Measurements from ENCODE around the gene ZNF141. TPM values are rescaled to one million over a fixed set of nuclear protein-coding genes. Genes with fewer than 3 reads are reported as not detected.
"Not testable (repeated sequence)": the region's sequence is repeated elsewhere in the genome, so short reads cannot be mapped to it uniquely, and the experiment has no call there.

Gene ZNF141
- total RNA-seq = 10 to 100 TPM; 22.4 to 24.2 TPM

DNA sequence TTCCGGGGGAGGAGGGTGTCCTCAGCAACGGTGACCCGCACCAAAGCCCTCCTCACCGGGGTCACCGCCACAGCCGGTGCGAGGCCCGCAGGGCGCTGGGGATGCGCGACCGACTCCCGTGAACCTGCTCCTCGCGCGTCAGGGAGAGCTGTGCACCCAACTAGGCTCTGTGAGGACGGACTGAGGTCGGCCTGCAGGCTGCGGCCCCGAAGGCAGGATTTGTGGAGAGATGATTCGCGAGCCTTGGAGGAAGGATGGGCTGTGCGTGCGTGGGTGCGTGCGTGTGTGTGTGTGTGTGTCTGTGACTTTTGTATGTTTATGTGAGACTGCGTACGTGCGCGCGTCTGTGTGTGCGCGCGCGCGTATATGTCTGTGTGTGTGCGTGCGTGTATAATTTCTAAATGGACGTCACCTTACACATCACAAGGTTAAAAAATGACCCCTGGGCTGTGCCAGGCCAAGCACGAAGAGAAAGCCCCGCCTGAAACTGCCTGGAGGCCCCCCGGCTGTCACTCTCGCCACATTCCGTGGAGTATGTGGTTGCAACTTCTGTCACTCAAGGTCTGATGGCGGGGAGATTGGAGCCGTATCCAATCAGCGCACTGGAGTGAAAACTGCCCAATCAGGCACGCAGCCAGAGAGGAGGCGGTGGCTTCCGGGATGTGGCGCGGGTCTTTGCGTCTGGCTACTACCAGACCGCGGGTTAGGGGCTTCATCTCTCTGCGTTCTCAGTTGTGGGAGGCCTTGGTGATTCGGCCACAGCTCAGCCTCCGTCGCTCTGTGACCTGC lies at the start of gene ZNF141:
ZNF141 (plus strand) TSS at position 672 of the 789 bp plus-strand sequence. CDS start 170 bp downstream, outside the sequence.
- peak; percentile 96 for DNase-seq
- intact Hi-C loops (cut with micrococcal nuclease) = loop anchor here (1.0 to 10.0 kb wide), 4 partner anchors 93 to 337 kb away; partner anchors contain the start of genes ATP5ME, MYL5, PIGG and ZNF721
- Mint-ChIP-seq H3K27me3 (no peaks in the 10 kb centered on the region), H3K9me3 (peaks cover 43% of the 10 kb centered on the region), H3K4me1 (ENCODE audit: low read depth) (peaks cover 11% of the 10 kb centered on the region), H3K4me3 (peak within 1 kb of the TSS; percentile 100), H3K36me3 (peaks cover 53% of the 10 kb centered on the region), H3K27ac (peak within 1 kb of the TSS; percentile 100)
- ChIA-PET POLR2A (interaction anchor here (1.0 to 1.9 kb wide), 2 partner anchors 136 to 213 kb away, joined by 6 to 7 read pairs; partner anchors contain the start of gene ZNF718), CTCF (interaction anchor here (0.6 kb wide), 1 partner anchor 162 kb away, joined by 3 read pairs; no protein-coding TSS in a partner anchor)

GRCh38 chr4:288891-289290 lies 48.7 kb upstream of the ZNF141 start:
- Mint-ChIP-seq H3K27ac (no peak overlapping the region), H3K36me3 (peaks cover 7% of the 10 kb centered on the region), H3K27me3 (no peaks in the 10 kb centered on the region), H3K9me3 (peaks cover 37% of the 10 kb centered on the region), H3K4me3 (no peak overlapping the region), H3K4me1 (ENCODE audit: low read depth) (no peaks in the 10 kb centered on the region)
- intact Hi-C loops (cut with micrococcal nuclease) = no loop called here
- no peak for DNase-seq
- ChIA-PET CTCF (no interaction called here), POLR2A (no interaction called here)

DNA sequence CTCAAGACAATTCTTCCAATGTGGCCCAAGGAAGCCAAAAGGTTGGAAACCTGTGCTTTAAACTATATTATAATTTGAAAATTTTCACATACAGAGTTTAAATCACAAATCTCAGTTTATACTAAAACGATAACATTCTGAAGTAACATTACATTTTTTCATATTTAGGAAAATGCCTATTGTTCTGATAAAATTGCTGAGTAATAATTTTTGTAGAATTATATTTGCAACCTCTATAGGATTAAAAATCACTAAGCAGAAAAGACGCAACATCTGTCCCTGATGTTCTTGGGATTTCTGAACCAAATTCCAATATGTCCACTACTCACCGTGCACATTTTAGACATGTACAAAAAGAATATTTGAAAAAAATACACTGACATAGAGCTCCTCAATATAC lies 42.9 kb upstream of the ZNF141 start:
- no peak overlapping the region for H3K27ac Mint-ChIP-seq
- intact Hi-C loops (cut with micrococcal nuclease) = no loop called here
- no peaks in the 10 kb centered on the region for H3K27me3 Mint-ChIP-seq
- H3K4me1 Mint-ChIP-seq (ENCODE audit: low read depth) = no peaks in the 10 kb centered on the region
- no peak for DNase-seq
- ChIA-PET POLR2A (no interaction called here), CTCF (no interaction called here)
- H3K4me3 Mint-ChIP-seq = no peak overlapping the region
- no peaks in the 10 kb centered on the region for H3K36me3 Mint-ChIP-seq
- H3K9me3 Mint-ChIP-seq = peaks cover 17% of the 10 kb centered on the region

DNA sequence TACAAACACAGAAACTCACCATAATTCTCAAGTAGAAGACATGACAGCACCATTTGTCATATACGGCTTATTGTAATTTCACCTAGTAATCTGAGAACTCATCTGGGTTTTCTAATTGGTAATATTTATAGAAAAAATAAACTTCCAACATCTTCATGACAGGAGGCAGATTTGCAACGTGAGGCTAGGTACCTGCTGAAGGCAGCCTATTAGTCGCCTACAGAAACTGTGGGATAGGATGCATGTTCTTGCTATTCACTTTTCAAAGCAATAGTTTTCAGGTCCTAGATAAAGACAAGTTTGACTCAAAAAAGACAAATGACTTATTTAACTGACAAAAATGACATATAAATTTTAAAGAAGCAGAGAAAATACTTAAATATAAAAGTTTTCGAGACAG lies 35.2 kb upstream of the ZNF141 start:
- POLR2A ChIA-PET = no interaction called here
- CTCF ChIA-PET = no interaction called here
- H3K27ac Mint-ChIP-seq = no peak overlapping the region
- intact Hi-C loops (cut with micrococcal nuclease) = no loop called here
- H3K4me1 Mint-ChIP-seq (ENCODE audit: low read depth) = peaks cover 11% of the 10 kb centered on the region
- H3K9me3 Mint-ChIP-seq = peaks cover 31% of the 10 kb centered on the region
- peaks cover 19% of the 10 kb centered on the region for H3K36me3 Mint-ChIP-seq
- H3K27me3 Mint-ChIP-seq = peaks cover 23% of the 10 kb centered on the region
- DNase-seq = no peak
- no peak overlapping the region for H3K4me3 Mint-ChIP-seq

DNA sequence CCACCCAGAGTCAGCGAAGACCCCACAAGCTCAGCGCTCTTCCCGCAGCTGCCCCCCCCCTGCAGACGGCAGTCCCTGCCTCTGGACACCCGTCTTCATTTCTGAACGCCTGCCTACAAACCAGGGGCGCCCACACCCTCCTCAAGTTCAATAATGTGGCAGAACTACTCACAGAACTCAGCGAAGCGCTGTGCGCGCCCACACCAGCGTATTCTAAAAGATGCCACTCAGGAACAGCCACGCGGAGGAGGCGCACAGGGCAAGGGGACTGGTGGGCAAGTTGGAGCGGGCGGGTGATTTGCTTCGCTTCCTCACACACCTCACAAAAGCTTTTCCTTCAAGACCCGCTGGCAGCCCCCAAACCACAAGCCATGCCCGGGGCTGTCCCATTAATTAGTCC lies 33.1 kb upstream of the ZNF141 start:
- Mint-ChIP-seq H3K27me3 (peaks cover 23% of the 10 kb centered on the region), H3K36me3 (peaks cover 20% of the 10 kb centered on the region), H3K4me1 (ENCODE audit: low read depth) (peaks cover 11% of the 10 kb centered on the region), H3K9me3 (peaks cover 43% of the 10 kb centered on the region)
- intact Hi-C loops (cut with micrococcal nuclease); DNase-seq; CTCF ChIA-PET; H3K27ac Mint-ChIP-seq; POLR2A ChIA-PET; H3K4me3 Mint-ChIP-seq: not testable (repeated sequence)

GRCh38 chr4:304969-305680 lies 32.5 kb upstream of the ZNF141 start, which contains the start of gene ZNF732:
ZNF732 (minus strand) TSS chr4:305474; CDS start chr4:305310, 164 bp downstream.
- CTCF ChIA-PET = no interaction called here
- H3K36me3 Mint-ChIP-seq = peaks cover 20% of the 10 kb centered on the region
- peaks cover 11% of the 10 kb centered on the region for H3K4me1 Mint-ChIP-seq (ENCODE audit: low read depth)
- peaks cover 43% of the 10 kb centered on the region for H3K9me3 Mint-ChIP-seq
- H3K27me3 Mint-ChIP-seq = peaks cover 23% of the 10 kb centered on the region
- intact Hi-C loops (cut with micrococcal nuclease) = no loop called here
- no peak for DNase-seq
- POLR2A ChIA-PET = no interaction called here
- no peak within 1 kb of the TSS for H3K27ac Mint-ChIP-seq
- no peak within 1 kb of the TSS for H3K4me3 Mint-ChIP-seq

DNA sequence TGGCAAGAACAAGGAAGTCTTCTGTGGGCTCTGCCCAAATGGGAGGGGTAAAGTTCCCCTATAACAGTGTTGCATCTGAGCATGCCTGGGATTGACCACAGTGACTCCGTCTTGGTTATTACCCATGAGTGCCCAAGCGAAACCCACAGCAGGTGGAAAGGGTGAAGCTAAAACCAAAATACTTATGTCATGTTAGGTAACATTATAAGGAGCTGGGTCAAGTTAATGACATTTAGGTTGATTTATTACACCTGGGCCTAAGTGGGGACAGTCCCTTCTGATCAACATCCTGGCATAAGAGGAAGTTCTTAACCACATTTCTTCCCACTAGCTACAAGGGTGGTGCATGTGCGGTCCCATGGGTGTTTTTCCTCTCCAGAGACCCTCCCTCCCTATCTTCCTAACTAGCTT lies 31.1 kb upstream of the ZNF141 start:
- Mint-ChIP-seq H3K36me3 (peaks cover 25% of the 10 kb centered on the region), H3K4me3 (no peak overlapping the region), H3K27me3 (peaks cover 23% of the 10 kb centered on the region), H3K4me1 (ENCODE audit: low read depth) (peaks cover 11% of the 10 kb centered on the region), H3K27ac (no peak overlapping the region), H3K9me3 (peaks cover 43% of the 10 kb centered on the region)
- intact Hi-C loops (cut with micrococcal nuclease) = no loop called here
- ChIA-PET POLR2A (no interaction called here), CTCF (interaction anchor here (0.8 kb wide), 1 partner anchor 24 kb away, joined by 3 read pairs; no protein-coding TSS in a partner anchor)
- no peak for DNase-seq

DNA sequence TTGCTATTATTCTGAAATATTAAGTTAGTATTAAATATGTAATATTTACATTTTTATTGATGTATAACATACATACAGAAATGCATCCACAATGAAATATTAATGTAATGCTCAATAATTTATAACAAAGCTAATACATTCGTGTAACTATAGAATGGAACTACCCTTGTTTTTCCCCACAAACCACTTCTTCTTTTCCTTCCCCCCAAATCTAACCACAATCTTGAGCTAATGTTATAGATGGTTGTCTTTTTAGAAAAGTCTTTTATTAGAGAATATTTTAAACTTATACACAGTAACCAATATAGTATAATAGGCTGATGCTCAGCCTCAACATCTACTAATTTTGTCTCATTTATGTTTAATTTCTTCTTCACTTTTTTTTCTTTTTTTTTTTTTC lies 27.8 kb upstream of the ZNF141 start:
- H3K9me3 Mint-ChIP-seq = peaks cover 40% of the 10 kb centered on the region
- DNase-seq = no peak
- H3K4me3 Mint-ChIP-seq = no peak overlapping the region
- H3K27ac Mint-ChIP-seq = no peak overlapping the region
- ChIA-PET CTCF (no interaction called here), POLR2A (no interaction called here)
- H3K27me3 Mint-ChIP-seq = peaks cover 10% of the 10 kb centered on the region
- H3K36me3 Mint-ChIP-seq = peaks cover 13% of the 10 kb centered on the region
- peaks cover 11% of the 10 kb centered on the region for H3K4me1 Mint-ChIP-seq (ENCODE audit: low read depth)
- intact Hi-C loops (cut with micrococcal nuclease) = no loop called here

DNA sequence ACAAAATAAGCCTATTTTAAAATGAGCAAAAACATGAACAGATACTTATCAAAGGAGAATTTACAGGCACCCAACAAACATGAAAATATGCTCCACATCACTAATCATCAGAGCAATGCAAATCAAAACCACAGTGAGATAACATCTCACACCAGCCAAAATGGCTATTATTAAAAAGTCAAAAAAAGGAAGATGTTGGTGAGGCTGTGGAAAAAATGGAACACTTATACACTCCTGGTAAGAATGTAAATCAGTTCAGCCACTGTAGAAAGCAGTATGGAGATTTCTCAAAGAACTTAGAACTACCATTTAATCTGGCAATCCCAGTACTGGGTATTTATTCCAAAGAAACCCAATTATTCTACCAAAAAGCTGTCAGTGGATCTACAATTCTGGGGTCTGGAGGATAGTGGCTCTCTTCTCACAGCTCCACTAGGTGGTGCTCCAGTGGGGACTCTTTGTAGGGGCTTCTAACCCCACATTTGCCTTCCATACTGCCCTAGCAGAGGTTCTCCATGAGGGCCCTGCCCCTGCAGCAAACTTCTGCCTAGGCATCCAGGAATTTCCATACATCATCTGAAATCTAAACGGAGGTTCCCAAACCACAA lies 23.2 kb upstream of the ZNF141 start:
- Mint-ChIP-seq H3K27ac (no peak overlapping the region), H3K4me3 (no peak overlapping the region), H3K36me3 (peaks cover 12% of the 10 kb centered on the region), H3K4me1 (ENCODE audit: low read depth) (no peaks in the 10 kb centered on the region), H3K27me3 (peaks cover 3% of the 10 kb centered on the region), H3K9me3 (peaks cover 47% of the 10 kb centered on the region)
- DNase-seq = no peak
- intact Hi-C loops (cut with micrococcal nuclease) = no loop called here
- POLR2A ChIA-PET = no interaction called here
- CTCF ChIA-PET = no interaction called here

DNA sequence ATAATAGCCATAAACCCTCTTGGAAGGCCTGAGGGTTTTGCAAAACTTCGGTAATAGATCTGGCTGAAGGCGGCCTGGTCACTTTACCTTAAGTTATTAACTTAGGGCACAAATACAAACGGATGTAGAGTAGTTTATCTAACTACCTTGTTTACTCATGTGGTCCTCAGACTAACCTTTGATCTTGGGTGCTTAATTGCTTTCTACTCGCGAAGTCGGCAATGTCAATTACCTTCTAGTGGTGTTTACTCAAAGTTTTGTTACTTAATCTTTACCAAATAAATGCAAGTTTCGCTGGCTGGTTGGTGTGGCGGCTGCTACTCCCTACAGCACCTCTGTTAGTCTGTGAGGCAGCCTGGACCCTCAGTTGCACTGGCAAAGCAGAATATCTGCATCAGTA lies 8.9 kb upstream of the ZNF141 start:
- peaks cover 1% of the 10 kb centered on the region for H3K36me3 Mint-ChIP-seq
- H3K4me1 Mint-ChIP-seq (ENCODE audit: low read depth) = no peaks in the 10 kb centered on the region
- H3K27me3 Mint-ChIP-seq = no peaks in the 10 kb centered on the region
- H3K9me3 Mint-ChIP-seq = peaks cover 48% of the 10 kb centered on the region
- intact Hi-C loops (cut with micrococcal nuclease) = no loop called here
- POLR2A ChIA-PET = no interaction called here
- CTCF ChIA-PET = no interaction called here
- no peak overlapping the region for H3K4me3 Mint-ChIP-seq
- no peak for DNase-seq
- no peak overlapping the region for H3K27ac Mint-ChIP-seq

DNA sequence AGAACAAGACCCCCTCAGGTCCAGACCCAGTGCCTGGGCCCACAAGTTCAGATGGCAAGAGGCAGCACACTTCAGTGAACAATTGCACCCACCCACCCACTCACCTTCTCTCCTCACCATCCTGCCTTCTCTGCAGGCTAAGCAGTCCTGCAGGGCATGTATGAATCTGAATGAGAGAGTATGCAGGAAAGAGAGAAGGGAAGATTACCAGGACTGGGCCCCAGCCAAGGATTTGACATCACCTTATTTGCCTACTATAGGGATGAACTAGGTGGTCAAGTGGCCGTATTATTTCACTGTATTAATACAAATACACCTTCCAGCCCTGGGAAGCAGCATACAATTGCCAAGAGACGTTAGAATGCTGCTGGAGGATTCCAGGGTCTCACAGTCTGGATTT lies 2.1 kb upstream of the ZNF141 start:
- H3K4me3 Mint-ChIP-seq = peak overlapping the region; percentile 61
- CTCF ChIA-PET = no interaction called here
- DNase-seq = no peak
- intact Hi-C loops (cut with micrococcal nuclease) = loop anchor here (10.0 kb wide), 1 partner anchor 91 kb away; no protein-coding TSS in a partner anchor
- H3K9me3 Mint-ChIP-seq = peaks cover 31% of the 10 kb centered on the region
- peaks cover 11% of the 10 kb centered on the region for H3K4me1 Mint-ChIP-seq (ENCODE audit: low read depth)
- H3K36me3 Mint-ChIP-seq = peaks cover 35% of the 10 kb centered on the region
- POLR2A ChIA-PET = no interaction called here
- no peak overlapping the region for H3K27ac Mint-ChIP-seq
- no peaks in the 10 kb centered on the region for H3K27me3 Mint-ChIP-seq

Data from activated CD4-positive, alpha-beta memory T cell treated with anti-CD3 and anti-CD28 coated beads for 36 hours (primary cell).